HEK293T (cell line): ENCODE measurements around the gene OR10V1.

Source experiments
- CTCF ChIA-PET: fragments of 350-600 bp; formaldehyde crosslinking; extraction: SDS; loops from one replicate; lab custom pipeline; 2021; ENCODE audit warnings: antibody characterized with exemption, inconsistent platforms; lab: Yijun Ruan, JAX
- POLR2A ChIA-PET: fragments of 350-600 bp; formaldehyde crosslinking; extraction: SDS; loops from one replicate; lab custom pipeline; 2020; ENCODE audit warnings: antibody characterized with exemption, inconsistent platforms; lab: Yijun Ruan, JAX
- DNase-seq: peaks from one replicate; pipeline ENCODE4 v3.0.0; 2012; ENCODE audit warnings: mixed read lengths; ENCODE audit errors: extremely low spot score
- ARNT ChIP-seq: fragments of 450-650 bp; IDR thresholded peaks from 2 replicates; pipeline ENCODE4 v1.6.1; 2017; ENCODE audit warnings: mild to moderate bottlenecking
- BHLHE40 ChIP-seq: fragments of 450-650 bp; IDR thresholded peaks from 2 replicates; pipeline ENCODE4 v1.6.1; 2016; ENCODE audit warnings: mild to moderate bottlenecking, moderate library complexity, borderline replicate concordance
- CTBP1 ChIP-seq: fragments of 450-650 bp; IDR thresholded peaks from 2 replicates; pipeline ENCODE4 v1.6.1; 2016; ENCODE audit warnings: borderline replicate concordance
- ELF4 ChIP-seq: fragments of 450-650 bp; IDR thresholded peaks from 2 replicates; pipeline ENCODE4 v1.6.1; 2017; ENCODE audit warnings: antibody characterized with exemption
- FOXA1 ChIP-seq: fragments of 450-650 bp; IDR thresholded peaks from 2 replicates; pipeline ENCODE4 v1.6.1; 2016; ENCODE audit warnings: mild to moderate bottlenecking
- FOXK2 ChIP-seq: fragments of 450-650 bp; IDR thresholded peaks from 2 replicates; pipeline ENCODE4 v1.6.1; 2016; ENCODE audit warnings: mild to moderate bottlenecking
- HDGF ChIP-seq: fragments of 450-650 bp; IDR thresholded peaks from 2 replicates; pipeline ENCODE4 v1.6.1; 2017; ENCODE audit warnings: antibody characterized with exemption, borderline replicate concordance
- L3MBTL2 ChIP-seq: fragments of 450-650 bp; conservative IDR thresholded peaks from 2 replicates; pipeline ENCODE4 v1.6.1; 2016; ENCODE audit warnings: mild to moderate bottlenecking
- LEF1 ChIP-seq: fragments of 450-650 bp; IDR thresholded peaks from 2 replicates; pipeline ENCODE4 v1.6.1; 2017; ENCODE audit warnings: mild to moderate bottlenecking, borderline replicate concordance
- NFRKB ChIP-seq: fragments of 450-650 bp; IDR thresholded peaks from 2 replicates; pipeline ENCODE4 v1.6.1; 2016; ENCODE audit warnings: mild to moderate bottlenecking, moderate library complexity
- PKNOX1 ChIP-seq: fragments of 450-650 bp; IDR thresholded peaks from 2 replicates; pipeline ENCODE4 v1.6.1; 2016
- SP1 ChIP-seq: fragments of 450-650 bp; IDR thresholded peaks from 2 replicates; pipeline ENCODE4 v1.6.1; 2017
- SUZ12 ChIP-seq: fragments of 450-650 bp; IDR thresholded peaks from 2 replicates; pipeline ENCODE4 v1.6.1; 2016; ENCODE audit warnings: mild to moderate bottlenecking
- TARDBP ChIP-seq: fragments of 450-650 bp; IDR thresholded peaks from 2 replicates; pipeline ENCODE4 v1.6.1; 2016
- ZNF384 ChIP-seq: fragments of 450-650 bp; IDR thresholded peaks from 2 replicates; pipeline ENCODE4 v1.6.1; 2016

The OR10V1 gene

GRCh38 chr11:59674291-59674690 is 39.4 kb downstream of the OR10V1 start:
- DNase-seq = no peak
- ChIA-PET CTCF (no interaction called here), POLR2A (interaction anchor here (0.7 to 0.9 kb wide), 2 partner anchors 118 to 125 kb away, joined by 3 to 4 read pairs; no protein-coding TSS in a partner anchor)
- TF ChIP-seq ELF4 = no peak
- TF ChIP-seq SP1 = no peak
- no peak for TF ChIP-seq FOXK2
- TF ChIP-seq ARNT = no peak
- no peak for TF ChIP-seq TARDBP
- no peak for TF ChIP-seq ZNF384
- no peak for TF ChIP-seq SUZ12
- no peak for TF ChIP-seq LEF1
- no peak for TF ChIP-seq PKNOX1
- TF ChIP-seq L3MBTL2 = no peak

GRCh38 chr11:59673291-59673690 is 40.4 kb downstream of the OR10V1 start:
- DNase-seq = no peak
- POLR2A ChIA-PET = interaction anchor here (0.9 kb wide), 1 partner anchor 124 kb away, joined by 4 read pairs; no protein-coding TSS in a partner anchor
- CTCF ChIA-PET = no interaction called here
- TF ChIP-seq FOXA1 = no peak
- no peak for TF ChIP-seq CTBP1
- no peak for TF ChIP-seq ZNF384
- no peak for TF ChIP-seq BHLHE40
- no peak for TF ChIP-seq PKNOX1
- TF ChIP-seq L3MBTL2 = no peak
- no peak for TF ChIP-seq TARDBP
- no peak for TF ChIP-seq FOXK2

GRCh38 chr11:59671471-59671870 is 42.2 kb downstream of the OR10V1 start:
- no peak for DNase-seq
- ChIA-PET POLR2A (no interaction called here), CTCF (interaction anchor here (0.6 to 1.3 kb wide), 2 partner anchors 9 to 239 kb away, joined by 3 read pairs; no protein-coding TSS in a partner anchor)
- TF ChIP-seq SP1 (no peak), ARNT (no peak), SUZ12 (no peak), BHLHE40 (no peak), FOXA1 (no peak), ZNF384 (no peak), PKNOX1 (no peak), FOXK2 (no peak), HDGF (no peak), L3MBTL2 (no peak), ELF4 (no peak), NFRKB (no peak)

- CTCF ChIA-PET = interaction anchor here (0.9 kb wide), 1 partner anchor 85 kb away, joined by 3 read pairs; no protein-coding TSS in a partner anchor
- peak; percentile 22 for DNase-seq
- TF ChIP-seq TARDBP = no peak
- no peak for TF ChIP-seq LEF1
- no peak for TF ChIP-seq FOXA1
- TF ChIP-seq ELF4 = no peak
- TF ChIP-seq L3MBTL2 = peak; percentile 82
- 0 out of 2 replicates have a peak, but pooled peaks have one; percentile 6 for TF ChIP-seq ZNF384
- POLR2A ChIA-PET = interaction anchor here (0.9 to 1.8 kb wide), 13 partner anchors 8 to 132 kb away, joined by 3 to 27 read pairs (median 6); partner anchors contain the start of genes OSBP and STX3
Observed at GRCh38 chr11:59669611-59670009, 44.0 kb downstream of the OR10V1 start.

GRCh38 chr11:59668950-59669610 is 44.6 kb downstream of the OR10V1 start, which contains the start of gene PATL1:
TSS of gene PATL1 (minus strand) at chr11:59669037. CDS start at chr11:59668895, 142 bp downstream.
- TF ChIP-seq LEF1 (no peak), SP1 (no peak), L3MBTL2 (peak; percentile 87), HDGF (no peak), PKNOX1 (peak; percentile 91), FOXK2 (no peak), ZNF384 (peak; percentile 92)
- ChIA-PET CTCF (interaction anchor here (0.9 kb wide), 1 partner anchor 85 kb away, joined by 3 read pairs; no protein-coding TSS in a partner anchor), POLR2A (interaction anchor here (0.7 to 1.8 kb wide), 18 partner anchors 9 to 142 kb away, joined by 3 to 27 read pairs (median 4); partner anchors contain the start of genes MRPL16, OSBP and STX3)
- DNase-seq = peak; percentile 98
